ENCODE data around the gene PPFIBP1. TPM values are rescaled to one million over a fixed set of nuclear protein-coding genes. Genes with fewer than 3 reads are reported as not detected.

PPFIBP1 gene
- total RNA-seq, 4 donors from 2014 or later = 15.3 to 52.9 (median 39.8) TPM

- DNase-seq = no peak
- intact Hi-C loops (cut with DNase I; ENCODE audit: low total_unique reads) = no loop called here
- H3K27ac ChIP-seq = no peak overlapping the region
- TF ChIP-seq CTCF (IDR thresholded peaks at IDR 0.05) (no peak), EP300 (IDR thresholded peaks at IDR 0.05; ENCODE audit: low read depth) (no peak), POLR2A (IDR thresholded peaks at IDR 0.05) (no peak), POLR2AphosphoS5 (IDR thresholded peaks at IDR 0.05) (no peak)
- peaks cover 0 to 3% (median 0%) of the 10 kb centered on the region in 4 donors for H3K4me1 ChIP-seq
- H3K27me3 ChIP-seq = no peaks in the 10 kb centered on the region
- WGBS, 2 donors (ENCODE audit: low coverage in 1 of 2) = 72 to 81% methylated on average over 3 to 4 of the region's 4 CpGs
- H3K36me3 ChIP-seq = no peaks in the 10 kb centered on the region
- in situ Hi-C loops (cut with MboI; ENCODE audit: low pct_ligation_motif_present in 1 of 4, low pct_unique_long_range_greater_than_20kb in 1 of 4, low sequenced_read_pairs in 3 of 4) = no loop called here
- H3K4me3 ChIP-seq = no peak overlapping the region
- no peaks in the 10 kb centered on the region for H3K9me3 ChIP-seq
Measured at GRCh38 chr12:27516625-27517024, 7.4 kb upstream of the PPFIBP1 start.

GRCh38 chr12:27517546-27517945, 6.5 kb upstream of the PPFIBP1 start:
- Histone ChIP-seq H3K27me3 (no peaks in the 10 kb centered on the region), H3K4me1 (peaks cover 0 to 4% (median 0%) of the 10 kb centered on the region in 4 donors), H3K36me3 (no peaks in the 10 kb centered on the region), H3K4me3 (no peak overlapping the region), H3K27ac (no peak overlapping the region), H3K9me3 (no peaks in the 10 kb centered on the region)
- intact Hi-C loops (cut with DNase I; ENCODE audit: low total_unique reads) = no loop called here
- in situ Hi-C loops (cut with MboI; ENCODE audit: low pct_ligation_motif_present in 1 of 4, low pct_unique_long_range_greater_than_20kb in 1 of 4, low sequenced_read_pairs in 3 of 4) = no loop called here
- no peak for TF ChIP-seq POLR2A (IDR thresholded peaks at IDR 0.05)
- TF ChIP-seq EP300 (IDR thresholded peaks at IDR 0.05; ENCODE audit: low read depth) = no peak
- TF ChIP-seq POLR2AphosphoS5 (IDR thresholded peaks at IDR 0.05) = no peak
- no peak for TF ChIP-seq CTCF (IDR thresholded peaks at IDR 0.05)
- no peak for DNase-seq
- 88 to 97% methylated on average over 3 of the region's 3 CpGs for WGBS, 2 donors (ENCODE audit: low coverage in 1 of 2)

- in situ Hi-C loops (cut with MboI; ENCODE audit: low pct_ligation_motif_present in 1 of 4, low pct_unique_long_range_greater_than_20kb in 1 of 4, low sequenced_read_pairs in 3 of 4) (no loop called here), intact Hi-C loops (cut with DNase I; ENCODE audit: low total_unique reads) (no loop called here)
- no peaks in the 10 kb centered on the region for H3K36me3 ChIP-seq
- no peaks in the 10 kb centered on the region for H3K9me3 ChIP-seq
- H3K27me3 ChIP-seq = no peaks in the 10 kb centered on the region
- H3K4me1 ChIP-seq = peaks cover 0 to 8% (median 2%) of the 10 kb centered on the region in 4 donors
- no peak overlapping the region for H3K4me3 ChIP-seq
- DNase-seq = no peak
- TF ChIP-seq EP300 (IDR thresholded peaks at IDR 0.05; ENCODE audit: low read depth) = no peak
- TF ChIP-seq POLR2AphosphoS5 (IDR thresholded peaks at IDR 0.05) = no peak
- TF ChIP-seq POLR2A (IDR thresholded peaks at IDR 0.05) = no peak
- no peak for TF ChIP-seq CTCF (IDR thresholded peaks at IDR 0.05)
- no peak overlapping the region for H3K27ac ChIP-seq
- 73% methylated on average over 6 to 7 of the region's 7 CpGs for WGBS, 2 donors (ENCODE audit: low coverage in 1 of 2)
Measured at GRCh38 chr12:27517961-27518665, 5.9 kb upstream of the PPFIBP1 start.

GRCh38 chr12:27521066-27521465, 2.9 kb upstream of the PPFIBP1 start:
- no peaks in the 10 kb centered on the region for H3K36me3 ChIP-seq
- no peaks in the 10 kb centered on the region for H3K9me3 ChIP-seq
- TF ChIP-seq POLR2AphosphoS5 (IDR thresholded peaks at IDR 0.05) (no peak), POLR2A (IDR thresholded peaks at IDR 0.05) (no peak), EP300 (IDR thresholded peaks at IDR 0.05; ENCODE audit: low read depth) (no peak), CTCF (IDR thresholded peaks at IDR 0.05) (no peak)
- no peaks in the 10 kb centered on the region for H3K27me3 ChIP-seq
- H3K4me3 ChIP-seq = no peak overlapping the region
- in situ Hi-C loops (cut with MboI; ENCODE audit: low pct_ligation_motif_present in 1 of 4, low pct_unique_long_range_greater_than_20kb in 1 of 4, low sequenced_read_pairs in 3 of 4) (no loop called here), intact Hi-C loops (cut with DNase I; ENCODE audit: low total_unique reads) (no loop called here)
- peak overlapping the region in 1 of 4 donors; percentile 31 for H3K27ac ChIP-seq
- DNase-seq = no peak
- peaks cover 0 to 23% (median 13%) of the 10 kb centered on the region in 4 donors for H3K4me1 ChIP-seq
- 67 to 82% methylated on average over 1 to 4 of the region's 4 CpGs for WGBS, 2 donors (ENCODE audit: low coverage in 1 of 2)
